NCI-H510A treated with DMSO at 0.1 percent for 48 hours (cell line): ENCODE results near the gene MGAT5.
A peak's percentile ranks its signal among the peaks of the same experiment; 100 is the strongest.

ENCODE experiments used
- DNase-seq: peaks from one replicate; lab custom pipeline; 2025; lab: John Stamatoyannopoulos, UW

Gene MGAT5

GRCh38 chr2:134367213-134367612 is 113.3 kb downstream of the MGAT5 start:
- no peak for DNase-seq

GRCh38 chr2:134368009-134368817 is 114.3 kb downstream of the MGAT5 start:
- DNase-seq: peak; percentile 40

- DNase-seq: no peak
Measured at GRCh38 chr2:134369220-134369902, 115.5 kb downstream of the MGAT5 start.

GRCh38 chr2:134370655-134371445 is 117.0 kb downstream of the MGAT5 start:
- no peak for DNase-seq

- no peak for DNase-seq
Measured at GRCh38 chr2:134372141-134372540, 118.3 kb downstream of the MGAT5 start.

- no peak for DNase-seq
Measured at GRCh38 chr2:134372611-134373131, 118.8 kb downstream of the MGAT5 start.

- DNase-seq: no peak
Measured at GRCh38 chr2:134375935-134376334, 122.1 kb downstream of the MGAT5 start.

- DNase-seq: no peak
Measured at GRCh38 chr2:134377730-134378129, 123.9 kb downstream of the MGAT5 start.

GRCh38 chr2:134379293-134379692 is 125.4 kb downstream of the MGAT5 start:
- no peak for DNase-seq

GRCh38 chr2:134379722-134380121 is 125.8 kb downstream of the MGAT5 start:
- DNase-seq: no peak

GRCh38 chr2:134381141-134381540 is 127.3 kb downstream of the MGAT5 start:
- no peak for DNase-seq

- DNase-seq: no peak
Measured at GRCh38 chr2:134384131-134384530, 130.3 kb downstream of the MGAT5 start.

- no peak for DNase-seq
Measured at GRCh38 chr2:134385195-134385594, 131.3 kb downstream of the MGAT5 start.

GRCh38 chr2:134386310-134386709 is 132.4 kb downstream of the MGAT5 start:
- DNase-seq: no peak

GRCh38 chr2:134389381-134389780 is 135.5 kb downstream of the MGAT5 start:
- no peak for DNase-seq

- DNase-seq: peak; percentile 40
Measured at GRCh38 chr2:134391751-134392160, 137.9 kb downstream of the MGAT5 start.

GRCh38 chr2:134392442-134393074 is 138.7 kb downstream of the MGAT5 start:
- no peak for DNase-seq

- no peak for DNase-seq
Measured at GRCh38 chr2:134393075-134393461, 139.2 kb downstream of the MGAT5 start.

- DNase-seq: no peak
Measured at GRCh38 chr2:134395779-134396178, 141.9 kb downstream of the MGAT5 start.

GRCh38 chr2:134396493-134396892 is 142.6 kb downstream of the MGAT5 start:
- no peak for DNase-seq

GRCh38 chr2:134397146-134397896 is 143.4 kb downstream of the MGAT5 start:
- DNase-seq: no peak
